ENCODE data around the gene EYS.

EYS gene

DNA sequence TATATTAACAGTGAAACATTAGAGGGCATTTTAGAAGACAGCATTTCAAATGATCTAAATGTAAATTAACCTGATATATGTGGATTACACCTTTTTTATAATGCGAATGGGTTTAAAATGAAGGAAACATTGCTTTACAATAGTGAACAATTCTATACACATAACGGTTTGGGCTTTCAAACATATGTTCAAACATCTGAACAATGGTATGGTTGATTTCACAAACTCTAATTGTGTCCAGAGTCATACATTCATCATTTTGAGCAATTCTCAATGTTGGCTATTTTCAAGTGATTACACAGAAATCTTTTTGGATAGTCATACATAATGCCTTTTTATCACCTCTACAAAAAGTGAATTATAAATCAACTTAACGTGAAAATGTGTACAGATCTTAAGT is 1493.3 kb downstream of the EYS start:
- no peak for DNase-seq

DNA sequence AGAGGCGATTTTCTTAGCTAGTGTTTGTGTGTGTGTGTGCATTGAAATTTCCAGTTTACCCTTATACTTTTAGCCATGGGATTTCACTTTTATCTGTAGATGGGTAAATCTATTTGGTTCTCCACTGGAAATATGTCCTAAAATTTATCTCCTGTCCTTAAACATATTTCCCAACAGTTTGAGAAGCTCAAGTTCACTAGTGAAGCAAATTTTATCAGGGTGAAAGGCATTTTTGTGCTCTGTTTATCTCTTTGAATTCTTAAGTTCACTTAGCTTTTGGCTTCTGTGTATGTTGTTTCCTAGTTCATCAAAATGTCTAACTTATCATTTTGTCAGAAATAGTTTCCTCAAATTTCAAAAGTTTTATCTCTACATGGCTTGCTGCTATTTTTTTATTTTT is 1509.8 kb downstream of the EYS start:
- no peak for DNase-seq

DNA sequence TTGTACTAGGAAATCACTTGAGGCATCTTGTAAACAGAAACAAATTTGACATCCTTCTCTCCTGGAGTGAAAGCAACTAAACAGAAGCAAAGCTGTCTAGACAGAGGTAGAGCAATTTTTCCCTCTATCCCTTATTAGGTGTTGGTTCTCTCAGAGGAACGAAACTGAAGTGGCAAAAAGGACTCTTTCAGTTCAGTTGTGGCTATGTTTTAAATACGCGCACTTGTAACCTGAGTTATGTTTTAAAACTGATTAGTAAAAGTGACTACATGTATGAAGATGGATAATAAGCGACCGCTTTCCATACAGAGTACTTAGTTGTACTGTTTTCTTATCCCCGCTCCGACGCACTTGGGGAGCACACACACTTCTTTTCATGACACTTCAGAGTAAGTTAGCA is 1520.4 kb downstream of the EYS start:
- DNase-seq = no peak

DNA sequence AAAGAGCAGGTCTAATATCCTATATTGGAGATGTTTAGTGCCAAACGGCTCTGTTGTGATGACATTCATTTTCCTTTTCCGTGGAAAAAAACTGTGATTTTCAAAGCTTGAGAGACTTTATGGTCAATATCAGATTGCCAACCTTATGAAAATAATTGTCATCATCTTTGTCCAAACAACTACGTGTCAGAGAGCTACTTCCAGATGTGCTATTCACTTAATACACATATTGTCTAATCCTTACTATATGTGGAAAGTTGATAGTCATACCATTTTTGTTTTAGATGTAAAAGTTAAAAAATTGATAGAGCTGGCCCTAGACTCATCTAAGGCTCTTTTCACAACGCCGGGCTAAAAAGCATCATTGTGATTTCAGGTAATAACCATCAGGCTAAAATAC is 1521.4 kb downstream of the EYS start:
- no peak for DNase-seq

DNA sequence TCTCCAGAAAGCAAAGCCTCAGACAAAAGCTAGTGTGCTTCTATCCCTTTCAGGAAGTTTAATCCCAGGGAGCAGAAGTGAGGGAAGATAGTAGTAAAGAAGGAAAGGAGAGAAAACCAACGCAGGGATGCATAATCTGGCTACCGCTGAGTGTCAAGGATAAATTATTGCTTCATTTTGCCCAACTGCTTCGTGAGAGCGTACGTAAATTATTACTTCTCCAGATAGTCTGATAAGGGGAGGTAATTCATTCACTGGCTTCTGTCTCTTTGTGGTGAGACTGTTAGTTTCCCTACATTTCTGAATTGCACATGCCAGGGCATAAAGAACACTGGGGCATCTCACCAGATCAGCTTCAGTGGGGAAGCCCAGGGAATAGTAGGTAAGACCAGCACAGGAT is 1531.7 kb downstream of the EYS start:
- no peak for DNase-seq

DNA sequence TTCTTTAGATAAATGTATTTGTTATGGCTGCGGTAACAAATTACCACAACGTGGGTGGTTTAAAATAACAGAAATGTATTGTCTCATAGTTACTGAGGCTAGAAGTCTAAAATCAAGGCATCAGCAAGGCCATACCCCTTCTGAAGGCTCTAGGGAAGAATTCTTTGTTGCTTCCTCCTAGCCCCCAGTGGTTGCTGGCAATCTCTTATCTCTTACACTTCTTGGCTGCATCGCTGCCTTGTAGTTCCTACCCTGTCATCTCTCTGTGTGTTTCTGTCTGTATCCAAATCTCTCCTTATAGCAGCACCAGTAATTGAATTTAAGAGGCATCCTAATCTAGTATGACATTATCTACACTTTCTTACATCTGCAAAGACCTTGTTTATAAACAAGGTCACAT is 1536.7 kb downstream of the EYS start:
- DNase-seq = no peak

DNA sequence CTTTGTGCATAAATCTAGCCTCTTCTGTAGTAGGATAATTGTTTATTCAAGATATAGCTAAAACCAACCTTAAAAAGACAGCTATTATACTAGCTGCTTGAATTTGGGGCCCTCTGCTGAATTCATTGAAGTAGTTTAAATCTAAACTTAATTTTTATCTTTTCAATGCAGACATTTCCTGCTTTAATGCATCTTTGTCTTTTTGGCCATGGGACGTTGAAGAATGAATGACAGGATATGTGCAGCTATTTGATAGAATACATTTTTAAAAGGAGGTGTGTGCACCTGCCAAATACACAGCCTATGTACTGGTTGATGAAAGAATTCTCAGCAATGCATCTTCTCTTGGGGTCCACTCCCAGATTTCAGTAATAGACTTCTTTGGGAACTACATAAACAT is 1546.5 kb downstream of the EYS start:
- DNase-seq = no peak

DNA sequence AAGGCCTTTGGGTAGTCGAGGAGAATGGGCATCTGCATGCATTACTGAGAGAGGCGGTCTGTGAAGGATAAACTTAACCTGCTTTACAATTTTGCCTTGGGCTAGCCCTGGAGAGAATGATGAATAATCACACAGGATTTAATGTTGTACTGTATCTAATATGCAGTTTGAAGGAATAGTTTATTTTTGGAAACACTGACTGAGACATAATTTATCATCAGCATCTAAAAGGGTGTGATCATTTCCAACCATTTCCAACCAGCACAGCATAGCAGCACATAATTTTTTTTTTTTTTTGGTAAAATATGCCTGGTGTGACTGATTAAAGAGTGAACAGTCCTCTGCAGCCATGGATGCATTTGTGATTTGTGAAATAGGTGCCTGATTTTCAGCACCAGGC is 1552.0 kb downstream of the EYS start:
- DNase-seq = no peak

DNA sequence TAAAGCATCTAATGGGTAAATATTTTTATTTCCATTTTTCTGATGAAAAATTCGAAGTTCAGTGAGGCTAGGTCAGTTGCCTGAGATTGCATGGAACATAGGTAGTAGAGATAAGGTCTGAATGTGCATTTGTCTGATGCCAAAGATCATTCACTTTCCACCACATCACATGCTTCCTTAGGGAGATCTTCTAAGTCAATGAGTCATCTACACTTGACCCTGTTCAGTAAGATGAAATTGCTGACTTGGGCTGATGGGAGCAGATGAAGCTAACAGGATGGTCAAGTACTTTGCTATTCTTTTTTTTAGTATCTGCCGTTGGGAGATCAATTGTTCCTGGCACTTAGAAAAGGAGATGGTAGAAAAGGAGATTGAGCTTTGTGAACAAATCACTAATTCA is 1560.2 kb downstream of the EYS start:
- no peak for DNase-seq

DNA sequence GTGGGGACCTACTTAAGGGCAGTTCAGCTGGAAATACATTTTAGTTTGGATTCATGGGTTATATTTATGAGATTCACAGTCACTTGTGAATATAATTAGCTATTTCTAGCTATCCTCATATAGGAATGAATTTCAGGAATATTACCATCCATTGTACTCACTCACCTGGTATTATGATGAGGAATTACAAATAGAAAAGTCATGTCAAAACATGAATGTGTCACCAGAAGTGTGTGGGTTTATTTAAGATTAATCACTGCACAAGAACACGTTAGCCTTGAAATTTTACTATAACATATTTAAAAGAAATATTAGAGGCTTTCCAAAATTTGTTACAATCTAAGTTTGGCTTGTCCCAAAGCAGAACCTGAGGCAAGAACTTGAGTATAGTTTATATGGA is 1560.9 kb downstream of the EYS start:
- no peak for DNase-seq

DNA sequence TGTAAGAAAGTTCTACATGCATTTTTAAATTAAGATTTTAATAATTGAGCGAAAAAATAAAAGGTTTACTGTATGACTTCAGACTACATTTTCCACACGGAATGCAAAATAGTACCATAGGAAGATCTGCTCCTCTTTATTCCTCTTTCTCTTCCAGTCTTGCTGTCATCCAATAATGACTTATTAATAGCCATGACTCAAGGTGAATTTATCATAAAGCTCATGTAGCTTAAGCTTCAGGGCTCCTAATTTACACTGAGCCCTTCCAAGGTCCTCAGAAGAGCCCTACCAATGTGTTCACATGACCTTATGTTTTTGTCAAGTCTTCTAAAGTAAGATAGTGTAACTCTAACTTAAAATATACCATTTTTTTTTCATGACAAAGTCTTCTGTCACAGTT is 1561.4 kb downstream of the EYS start:
- DNase-seq = no peak

DNA sequence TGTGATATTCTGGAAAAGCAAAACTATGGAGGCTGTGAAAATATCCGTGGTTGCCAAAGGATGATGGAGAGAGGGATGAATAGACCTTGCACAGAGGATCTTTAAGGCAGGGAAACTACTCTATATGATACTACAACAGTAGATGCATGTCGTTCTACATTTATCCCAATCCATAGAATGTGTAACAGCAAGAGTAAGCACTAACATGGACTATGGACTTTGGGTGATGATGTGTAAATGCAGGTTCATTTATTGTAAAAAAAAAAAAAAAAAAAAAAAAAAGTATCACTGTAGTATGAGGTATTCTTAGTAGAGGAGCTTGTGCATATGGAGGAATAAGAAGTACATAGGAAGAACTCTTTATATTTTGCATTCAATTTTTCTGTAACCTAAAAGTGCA is 1563.9 kb downstream of the EYS start:
- DNase-seq = no peak

DNA sequence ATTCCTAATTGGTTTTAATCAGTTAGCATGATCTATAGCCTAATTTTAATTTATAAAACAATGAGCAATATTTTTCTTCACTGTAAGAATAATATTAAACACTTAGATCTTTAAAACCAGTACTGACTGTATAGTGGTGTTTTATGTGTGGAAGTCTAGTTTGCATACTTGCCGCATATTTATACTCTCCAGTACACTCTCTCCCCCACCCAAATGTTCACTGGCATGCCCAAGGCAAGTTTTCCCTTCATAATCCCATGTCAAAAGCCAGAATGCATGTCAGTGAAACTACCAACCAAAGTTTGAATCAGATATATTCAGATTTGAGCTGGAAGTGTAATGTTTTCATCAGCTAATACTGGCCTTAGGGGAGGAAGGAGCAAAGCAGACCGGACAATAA is 1565.3 kb downstream of the EYS start:
- no peak for DNase-seq

DNA sequence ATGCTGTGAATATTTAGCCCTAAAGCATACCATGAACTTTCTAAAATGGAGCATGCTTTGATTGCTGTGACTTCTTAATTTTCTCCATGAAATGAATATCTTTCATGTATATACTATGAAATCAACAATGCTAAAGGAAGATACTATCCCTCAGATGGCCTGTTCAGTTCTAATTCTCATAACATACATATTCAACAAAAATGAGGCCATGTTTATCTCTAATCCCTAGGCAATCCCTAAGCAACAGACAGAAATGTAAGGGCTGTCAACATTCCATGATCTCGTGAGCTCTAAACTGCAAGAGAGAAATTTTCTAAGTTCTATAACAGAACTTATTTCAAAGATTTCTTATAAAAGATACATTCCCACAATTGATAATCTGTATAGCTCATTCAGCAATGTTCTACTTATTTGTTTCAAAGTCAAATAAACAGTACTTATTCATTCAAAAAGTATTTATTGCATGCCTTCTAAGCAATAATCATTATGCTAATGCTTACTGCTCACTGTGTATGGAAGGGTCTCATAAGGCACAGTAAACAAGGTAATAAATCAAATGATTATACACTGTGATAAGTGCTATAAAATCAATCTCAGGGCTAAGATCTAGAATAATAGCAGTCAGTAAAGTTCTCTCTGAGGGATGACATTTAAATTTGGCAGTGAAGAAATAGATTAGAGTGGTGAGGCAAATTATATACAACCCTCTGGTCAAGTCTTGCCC is 1578.6 kb downstream of the EYS start:
- no peak for DNase-seq

DNA sequence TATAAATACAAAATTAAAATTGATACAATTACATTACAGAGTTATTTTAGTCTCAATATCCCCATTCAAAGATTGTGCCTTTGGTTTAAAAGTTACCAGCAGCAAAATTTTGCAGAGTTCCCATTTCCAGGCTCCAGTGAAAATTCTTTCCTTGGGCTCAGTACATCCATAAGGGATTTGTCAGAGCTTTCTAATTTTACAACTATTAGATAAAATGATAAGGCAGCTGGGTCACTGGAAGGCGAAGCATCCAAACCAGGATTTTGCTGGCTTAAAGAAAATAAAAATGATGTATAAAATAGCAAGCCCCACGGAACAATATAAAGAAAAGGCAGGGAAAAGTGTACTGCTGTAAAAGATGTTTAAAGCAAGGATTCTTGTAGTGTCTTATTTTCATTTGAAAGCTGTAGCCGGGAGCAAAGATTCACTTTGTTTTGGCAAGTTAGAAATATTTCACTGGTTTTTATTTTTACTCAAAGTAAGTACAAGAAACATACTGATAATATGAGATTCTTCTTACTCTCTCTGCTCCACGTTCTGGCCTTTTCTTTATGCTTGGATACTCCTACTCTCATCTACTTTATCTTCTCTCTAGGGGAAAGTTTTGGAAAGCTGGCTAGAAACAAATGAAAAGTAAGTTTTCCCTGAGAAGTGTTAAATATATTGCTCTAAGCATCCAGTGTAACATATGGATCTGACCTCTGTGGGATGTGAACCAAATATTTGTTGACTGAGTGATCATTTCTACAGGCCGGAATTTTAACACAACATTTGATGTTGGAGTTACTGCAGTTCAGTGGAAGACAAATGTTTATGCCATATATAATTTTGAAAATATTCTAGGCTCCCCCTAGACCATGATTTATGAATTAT is 1583.0 kb downstream of the EYS start:
- DNase-seq = no peak

DNA sequence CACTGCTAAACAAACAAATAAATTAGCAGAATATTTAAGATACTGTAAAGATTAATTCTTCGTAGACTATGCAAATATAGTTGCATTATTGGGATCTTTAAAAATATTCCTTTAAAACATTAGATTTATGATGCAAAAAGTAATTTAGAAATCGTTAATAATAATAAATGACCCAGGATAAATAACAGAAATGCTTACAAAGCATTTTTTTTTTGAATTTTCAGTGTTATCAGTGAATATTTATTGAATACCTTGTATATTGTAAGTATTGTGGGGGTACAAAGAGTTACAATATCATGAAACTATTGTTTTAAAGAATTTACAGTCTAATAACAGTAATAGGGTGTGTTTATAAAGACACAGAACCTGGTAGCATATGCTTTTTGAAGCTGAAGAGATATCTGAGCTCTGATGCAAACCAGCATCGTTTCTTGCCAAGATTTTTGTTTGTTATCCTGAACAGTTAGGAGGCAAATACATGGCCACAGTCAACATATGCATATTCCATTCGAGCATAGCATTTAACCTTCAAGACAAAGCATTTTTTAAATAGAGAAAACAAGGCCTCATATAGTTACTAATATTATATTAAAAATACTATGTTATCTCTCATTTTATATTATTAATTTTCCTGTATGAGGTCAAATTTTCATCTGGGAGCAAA is 1584.2 kb downstream of the EYS start:
- DNase-seq = no peak

DNA sequence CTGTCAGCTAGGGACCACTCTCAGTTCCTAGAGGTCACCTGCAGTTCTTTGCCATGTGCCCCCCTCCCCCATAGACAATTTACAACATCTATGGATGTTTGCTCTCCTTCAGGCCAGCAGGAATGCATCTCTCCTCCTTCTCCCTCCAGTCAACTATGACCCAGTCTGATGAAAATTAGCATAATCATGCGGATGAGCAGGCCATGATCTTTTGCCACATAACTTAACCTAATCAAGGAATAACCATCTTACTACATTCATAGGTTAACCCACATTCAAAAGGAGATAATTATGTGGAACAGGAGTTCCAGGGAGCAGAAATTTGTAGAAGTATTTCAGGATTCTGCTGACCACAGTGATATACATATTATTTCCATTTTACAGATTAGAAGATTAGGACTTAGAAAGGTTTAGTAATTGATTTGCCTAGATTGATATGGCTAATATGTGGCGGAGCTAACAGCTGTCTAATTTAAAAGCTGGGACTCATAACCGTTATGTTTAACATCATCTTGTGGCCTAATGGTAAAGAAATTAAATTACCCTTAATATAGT is 1585.9 kb downstream of the EYS start:
- DNase-seq = no peak

DNA sequence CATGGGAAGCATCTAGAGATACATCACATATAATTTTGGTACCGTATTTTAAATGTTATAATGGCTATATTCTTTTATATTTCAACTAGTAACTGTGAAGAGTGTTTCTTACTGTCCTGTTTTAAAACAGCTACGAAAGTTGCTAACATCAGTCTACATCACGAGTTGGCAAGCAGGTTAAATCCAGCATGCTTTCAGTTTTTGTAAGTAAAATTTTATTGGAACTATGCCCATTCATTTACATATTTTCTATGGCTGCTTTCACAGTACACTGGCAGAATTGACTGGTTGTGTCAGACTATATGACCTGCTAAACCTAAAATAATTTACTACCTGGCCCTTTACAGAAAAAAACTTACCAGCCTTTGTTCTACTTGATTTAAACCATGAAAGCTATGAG is 1593.3 kb downstream of the EYS start:
- no peak for DNase-seq

DNA sequence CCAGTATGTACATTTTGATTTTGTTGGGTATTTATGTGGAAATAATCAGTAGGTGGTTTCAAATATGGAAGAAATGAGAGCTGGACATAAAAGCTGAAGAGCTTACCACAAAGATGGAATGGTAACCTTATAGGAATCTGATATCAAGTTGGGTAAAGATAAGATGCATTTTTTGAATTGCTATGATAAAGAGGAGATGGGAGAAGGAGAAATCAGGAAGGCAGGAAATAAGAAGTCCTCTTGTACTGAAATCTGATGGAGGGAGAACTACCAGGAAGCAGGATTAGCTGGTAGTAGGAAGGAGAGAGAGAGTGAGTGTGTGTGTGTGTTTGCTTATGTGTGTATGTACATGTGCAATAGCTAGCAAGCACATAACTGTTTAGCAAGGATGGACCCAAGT is 1603.0 kb downstream of the EYS start:
- DNase-seq = no peak

DNA sequence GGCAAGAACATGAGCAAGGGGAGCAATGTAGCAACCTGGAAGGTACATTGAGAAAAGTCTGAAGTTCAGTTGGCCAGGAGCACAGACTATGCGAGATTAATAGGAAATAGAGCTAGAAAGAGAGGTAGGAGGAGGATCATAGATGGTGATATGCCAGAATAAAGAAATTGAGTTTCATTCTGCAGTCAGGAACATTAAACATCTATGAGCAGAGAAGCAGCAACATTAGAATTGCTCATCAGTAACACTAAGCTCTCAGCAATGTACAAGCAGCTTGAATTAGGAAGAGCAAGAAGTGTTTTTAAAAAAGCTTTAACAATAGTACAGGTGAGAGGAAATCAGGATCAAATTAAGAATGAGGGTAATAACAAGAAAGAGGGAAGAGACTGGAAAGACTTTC is 1603.5 kb downstream of the EYS start:
- DNase-seq = no peak

DNA sequence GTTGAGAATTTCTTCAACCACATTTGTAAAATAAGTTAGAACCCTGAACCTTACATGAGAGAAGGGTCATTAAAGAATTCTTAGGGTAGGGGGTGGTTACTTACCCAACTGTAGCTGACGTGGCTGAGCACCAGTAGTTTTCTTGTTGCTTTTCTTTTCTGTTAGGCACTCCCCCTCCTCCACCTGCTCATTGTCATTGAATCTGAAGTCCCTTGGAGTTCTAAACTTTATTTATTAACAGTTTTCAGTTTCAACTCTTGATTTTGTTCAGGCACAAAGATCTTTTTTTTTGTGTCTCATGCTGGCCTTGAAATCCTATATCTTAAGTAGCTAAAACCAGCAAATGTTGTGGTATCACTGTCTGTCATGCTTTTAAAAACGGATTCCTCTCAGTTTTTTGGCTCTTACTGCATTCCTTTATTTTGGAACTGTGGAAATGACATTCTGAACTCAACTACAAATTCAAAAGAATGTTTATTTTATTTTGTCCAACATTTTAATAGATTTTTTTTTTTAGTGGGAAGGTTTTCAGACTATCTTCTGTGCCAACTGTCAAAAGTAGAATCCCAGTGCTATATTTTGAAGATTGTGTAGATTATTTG is 1606.2 kb downstream of the EYS start:
- DNase-seq = no peak

DNA sequence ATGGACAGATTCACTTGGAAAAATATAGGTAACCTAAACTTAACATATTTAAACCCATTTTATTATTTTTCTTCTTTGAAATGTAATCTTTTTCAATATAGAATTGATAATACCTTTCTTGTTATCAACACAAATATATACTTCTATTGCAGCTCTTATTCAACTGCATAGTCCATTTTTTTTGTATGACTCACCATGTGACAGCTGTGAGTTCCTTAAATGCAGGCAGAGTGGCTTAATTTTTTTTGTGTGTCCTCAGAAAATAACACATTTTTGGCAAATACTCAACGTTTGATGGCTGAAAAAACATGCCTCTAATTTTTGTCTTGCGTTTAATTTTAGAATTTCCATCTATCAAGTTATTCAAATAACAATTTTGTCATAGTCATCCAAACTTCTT is 1616.7 kb downstream of the EYS start:
- DNase-seq = no peak

DNA sequence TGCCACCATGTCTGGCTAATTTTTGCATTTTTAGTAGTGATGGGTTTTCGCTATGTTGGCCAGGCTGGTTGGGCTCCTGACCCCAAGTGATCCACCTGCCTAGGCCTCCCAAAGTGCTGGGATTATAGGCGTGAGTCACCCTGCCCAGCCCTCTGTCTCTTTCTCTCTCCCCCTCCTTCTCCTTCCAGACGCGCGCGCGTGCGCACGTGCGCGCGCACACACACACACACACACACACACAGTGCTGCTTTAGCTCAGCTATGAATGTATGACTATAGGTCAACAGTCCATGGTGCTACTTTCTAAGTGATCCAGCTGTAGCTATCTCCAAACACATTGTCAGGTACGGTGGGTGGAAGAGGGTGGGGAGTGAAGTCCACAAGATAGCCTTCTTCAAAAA is 1621.9 kb downstream of the EYS start:
- no peak for DNase-seq
